Tibial nerve (tissue), 4 donors: ENCODE results near the gene GIMAP8.

Experiments
- EP300 ChIP-seq, 2 donors: sonication (generic); formaldehyde crosslinking; IDR thresholded peaks; one replicate each; pipeline ENCODE4 v1.6.1; 2017; ENCODE audit warnings: antibody characterized with exemption in 2 of 2, mild to moderate bottlenecking in 1 of 2
- POLR2A ChIP-seq, 2 donors: fragments of 450-650 bp; IDR thresholded peaks; one replicate each; pipeline ENCODE4 v1.6.1; 2017; ENCODE audit warnings: antibody characterized with exemption in 2 of 2, mild to moderate bottlenecking in 2 of 2, moderate library complexity in 2 of 2
- TF ChIP-seq, protein P1 (sequence below), 5 experiments: fragments of 200-600 bp in 3 of 5; fragments of 450-650 bp in 2 of 5; sonication (generic) in 3 of 5; IDR thresholded peaks; one replicate each; pipeline ENCODE4 v1.5.1; 2016 to 2019; ENCODE audit warnings: antibody characterized with exemption in 5 of 5, mild to moderate bottlenecking in 3 of 5, moderate library complexity in 2 of 5

- TF ChIP-seq, protein P1, sequence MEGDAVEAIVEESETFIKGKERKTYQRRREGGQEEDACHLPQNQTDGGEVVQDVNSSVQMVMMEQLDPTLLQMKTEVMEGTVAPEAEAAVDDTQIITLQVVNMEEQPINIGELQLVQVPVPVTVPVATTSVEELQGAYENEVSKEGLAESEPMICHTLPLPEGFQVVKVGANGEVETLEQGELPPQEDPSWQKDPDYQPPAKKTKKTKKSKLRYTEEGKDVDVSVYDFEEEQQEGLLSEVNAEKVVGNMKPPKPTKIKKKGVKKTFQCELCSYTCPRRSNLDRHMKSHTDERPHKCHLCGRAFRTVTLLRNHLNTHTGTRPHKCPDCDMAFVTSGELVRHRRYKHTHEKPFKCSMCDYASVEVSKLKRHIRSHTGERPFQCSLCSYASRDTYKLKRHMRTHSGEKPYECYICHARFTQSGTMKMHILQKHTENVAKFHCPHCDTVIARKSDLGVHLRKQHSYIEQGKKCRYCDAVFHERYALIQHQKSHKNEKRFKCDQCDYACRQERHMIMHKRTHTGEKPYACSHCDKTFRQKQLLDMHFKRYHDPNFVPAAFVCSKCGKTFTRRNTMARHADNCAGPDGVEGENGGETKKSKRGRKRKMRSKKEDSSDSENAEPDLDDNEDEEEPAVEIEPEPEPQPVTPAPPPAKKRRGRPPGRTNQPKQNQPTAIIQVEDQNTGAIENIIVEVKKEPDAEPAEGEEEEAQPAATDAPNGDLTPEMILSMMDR (IDR thresholded peaks at IDR 0.05): no peak
- TF ChIP-seq POLR2A (IDR thresholded peaks at IDR 0.05) (peak in 1 of 2 donors; percentile 17), EP300 (IDR thresholded peaks at IDR 0.05) (no peak)
Measured at GRCh38 chr7:150514748-150515222, 64.4 kb downstream of the GIMAP8 start, which contains the start of gene GIMAP7.
